Measurements from ENCODE around the gene SDF2. TPM values are rescaled to one million over a fixed set of nuclear protein-coding genes. Genes with fewer than 3 reads are reported as not detected.
"Not testable (repeated sequence)": the region's sequence is repeated elsewhere in the genome, so short reads cannot be mapped to it uniquely, and the experiment has no call there.

Gene SDF2
- total and polyA plus RNA-seq, 8 donors = 38.7 to 88.1 (median 44.5) TPM

GRCh38 chr17:28665994-28666393, 4.3 kb upstream of the SDF2 start:
- no peak overlapping the region for H3K27ac ChIP-seq
- TF ChIP-seq EP300 (IDR thresholded peaks at IDR 0.05) = no peak
- TF ChIP-seq CTCF (IDR thresholded peaks at IDR 0.05) = no peak
- no peak for TF ChIP-seq POLR2A (IDR thresholded peaks at IDR 0.05)
- TF ChIP-seq POLR2AphosphoS5 (IDR thresholded peaks at IDR 0.05) = no peak
- peaks cover 8 to 54% (median 45%) of the 10 kb centered on the region in 4 donors for H3K36me3 ChIP-seq
- no peak overlapping the region for H3K4me3 ChIP-seq
- no peak for DNase-seq
- no peaks in the 10 kb centered on the region for H3K9me3 ChIP-seq
- intact Hi-C loops (cut with DNase I; ENCODE audit: low total_unique reads) = no loop called here
- H3K4me1 ChIP-seq = peaks cover 16 to 61% (median 50%) of the 10 kb centered on the region in 4 donors
- WGBS, 5 donors = 50 to 82% (median 59%) methylated on average over 2 of the region's 2 CpGs
- no peaks in the 10 kb centered on the region for H3K27me3 ChIP-seq

- H3K27ac ChIP-seq = peak overlapping the region in 1 of 5 donors; percentile 99
Observed at GRCh38 chr17:28663723-28664122, 2.0 kb upstream of the SDF2 start.

GRCh38 chr17:28662527-28662829, 772 bp upstream of the SDF2 start:
- Histone ChIP-seq H3K27me3 (no peaks in the 10 kb centered on the region), H3K9me3 (no peaks in the 10 kb centered on the region), H3K36me3 (peaks cover 9 to 48% (median 38%) of the 10 kb centered on the region in 4 donors), H3K4me1 (peaks cover 22 to 63% (median 52%) of the 10 kb centered on the region in 4 donors), H3K27ac (peak overlapping the region; percentile 93 to 99 (median 98)), H3K4me3 (peak overlapping the region; percentile 75 to 90 (median 84))
- TF ChIP-seq CTCF (IDR thresholded peaks at IDR 0.05) (no peak), EP300 (IDR thresholded peaks at IDR 0.05) (no peak), POLR2A (IDR thresholded peaks at IDR 0.05) (no peak), POLR2AphosphoS5 (IDR thresholded peaks at IDR 0.05) (no peak)
- intact Hi-C loops (cut with DNase I; ENCODE audit: low total_unique reads) = no loop called here
- DNase-seq = no peak
- 0 to 1% (median 0%) methylated on average over 6 to 10 of the region's 10 CpGs for WGBS, 5 donors

More at GRCh38 chr17:28663723-28664122, 2.0 kb upstream of the SDF2 start:
- TF ChIP-seq POLR2AphosphoS5 (IDR thresholded peaks at IDR 0.05) (no peak), EP300 (IDR thresholded peaks at IDR 0.05) (no peak), POLR2A (IDR thresholded peaks at IDR 0.05) (no peak), CTCF (IDR thresholded peaks at IDR 0.05) (no peak)
- Histone ChIP-seq H3K27me3 (no peaks in the 10 kb centered on the region), H3K36me3 (peaks cover 8 to 45% (median 39%) of the 10 kb centered on the region in 4 donors), H3K4me1 (peaks cover 22 to 75% (median 61%) of the 10 kb centered on the region in 4 donors), H3K4me3 (peak overlapping the region in 2 of 4 donors; percentile 12 to 75), H3K9me3 (no peaks in the 10 kb centered on the region)
- no peak for DNase-seq
- intact Hi-C loops (cut with DNase I; ENCODE audit: low total_unique reads) = no loop called here

GRCh38 chr17:28659497-28659881, 2.2 kb downstream of the SDF2 start:
- peaks cover 9 to 54% (median 53%) of the 10 kb centered on the region in 4 donors for H3K36me3 ChIP-seq
- intact Hi-C loops (cut with DNase I; ENCODE audit: low total_unique reads); H3K4me3 ChIP-seq; H3K9me3 ChIP-seq; H3K27ac ChIP-seq; H3K27me3 ChIP-seq; DNase-seq: not testable (repeated sequence)
- peaks cover 21 to 38% (median 33%) of the 10 kb centered on the region in 4 donors for H3K4me1 ChIP-seq
- 95 to 98% (median 96%) methylated on average over 17 to 23 of the region's 23 CpGs for whole genome bisulfite sequencing, 5 donors

GRCh38 chr17:28658766-28659496, 2.8 kb downstream of the SDF2 start:
- H3K9me3 ChIP-seq; H3K27me3 ChIP-seq; DNase-seq; intact Hi-C loops (cut with DNase I; ENCODE audit: low total_unique reads); H3K27ac ChIP-seq; H3K4me3 ChIP-seq: not testable (repeated sequence)
- Histone ChIP-seq H3K4me1 (peaks cover 16 to 32% (median 28%) of the 10 kb centered on the region in 4 donors), H3K36me3 (peaks cover 9 to 59% (median 58%) of the 10 kb centered on the region in 4 donors)
- 95 to 98% (median 98%) methylated on average over 11 to 46 of the region's 46 CpGs for WGBS, 5 donors

GRCh38 chr17:28658342-28658741, 3.4 kb downstream of the SDF2 start:
- peaks cover 13 to 26% (median 23%) of the 10 kb centered on the region in 4 donors for H3K4me1 ChIP-seq
- H3K27ac ChIP-seq; DNase-seq; H3K27me3 ChIP-seq; H3K4me3 ChIP-seq; H3K9me3 ChIP-seq; intact Hi-C loops (cut with DNase I; ENCODE audit: low total_unique reads): not testable (repeated sequence)
- 85 to 93% (median 90%) methylated on average over 4 to 8 of the region's 8 CpGs for WGBS, 5 donors
- H3K36me3 ChIP-seq = peaks cover 9 to 65% (median 64%) of the 10 kb centered on the region in 4 donors

Measured in stomach (tissue), 9 donors.